Measurements from ENCODE around the gene GIGYF2.

DNA sequence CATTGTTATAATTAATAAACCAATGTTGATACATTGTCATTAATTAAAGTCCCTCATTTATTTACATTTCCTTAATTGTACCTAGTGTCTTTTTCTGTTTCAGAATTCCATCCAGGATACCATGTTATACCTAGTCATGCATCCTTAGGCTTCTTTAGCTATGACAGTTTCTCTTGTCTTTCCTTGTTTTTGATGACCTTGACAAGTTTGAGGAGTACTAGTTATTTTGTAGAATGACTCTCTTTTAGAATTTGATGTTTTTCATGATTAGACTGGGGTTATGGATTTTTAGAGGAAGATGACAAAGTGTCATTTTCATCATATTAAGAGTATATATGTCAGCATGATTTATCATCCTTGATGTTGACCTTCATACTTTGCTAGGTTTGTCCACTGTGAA, 16.4 kb downstream of the GIGYF2 start:
- TF ChIP-seq, protein P1, sequence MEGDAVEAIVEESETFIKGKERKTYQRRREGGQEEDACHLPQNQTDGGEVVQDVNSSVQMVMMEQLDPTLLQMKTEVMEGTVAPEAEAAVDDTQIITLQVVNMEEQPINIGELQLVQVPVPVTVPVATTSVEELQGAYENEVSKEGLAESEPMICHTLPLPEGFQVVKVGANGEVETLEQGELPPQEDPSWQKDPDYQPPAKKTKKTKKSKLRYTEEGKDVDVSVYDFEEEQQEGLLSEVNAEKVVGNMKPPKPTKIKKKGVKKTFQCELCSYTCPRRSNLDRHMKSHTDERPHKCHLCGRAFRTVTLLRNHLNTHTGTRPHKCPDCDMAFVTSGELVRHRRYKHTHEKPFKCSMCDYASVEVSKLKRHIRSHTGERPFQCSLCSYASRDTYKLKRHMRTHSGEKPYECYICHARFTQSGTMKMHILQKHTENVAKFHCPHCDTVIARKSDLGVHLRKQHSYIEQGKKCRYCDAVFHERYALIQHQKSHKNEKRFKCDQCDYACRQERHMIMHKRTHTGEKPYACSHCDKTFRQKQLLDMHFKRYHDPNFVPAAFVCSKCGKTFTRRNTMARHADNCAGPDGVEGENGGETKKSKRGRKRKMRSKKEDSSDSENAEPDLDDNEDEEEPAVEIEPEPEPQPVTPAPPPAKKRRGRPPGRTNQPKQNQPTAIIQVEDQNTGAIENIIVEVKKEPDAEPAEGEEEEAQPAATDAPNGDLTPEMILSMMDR (IDR thresholded peaks at IDR 0.05; ENCODE audit: low read length), result no peak
- TF ChIP-seq EZH2 (optimal IDR thresholded peaks at IDR 0.05; ENCODE audit: low read depth, low read length), result no peak
